ENCODE measurements around the gene CTIF.

DNA sequence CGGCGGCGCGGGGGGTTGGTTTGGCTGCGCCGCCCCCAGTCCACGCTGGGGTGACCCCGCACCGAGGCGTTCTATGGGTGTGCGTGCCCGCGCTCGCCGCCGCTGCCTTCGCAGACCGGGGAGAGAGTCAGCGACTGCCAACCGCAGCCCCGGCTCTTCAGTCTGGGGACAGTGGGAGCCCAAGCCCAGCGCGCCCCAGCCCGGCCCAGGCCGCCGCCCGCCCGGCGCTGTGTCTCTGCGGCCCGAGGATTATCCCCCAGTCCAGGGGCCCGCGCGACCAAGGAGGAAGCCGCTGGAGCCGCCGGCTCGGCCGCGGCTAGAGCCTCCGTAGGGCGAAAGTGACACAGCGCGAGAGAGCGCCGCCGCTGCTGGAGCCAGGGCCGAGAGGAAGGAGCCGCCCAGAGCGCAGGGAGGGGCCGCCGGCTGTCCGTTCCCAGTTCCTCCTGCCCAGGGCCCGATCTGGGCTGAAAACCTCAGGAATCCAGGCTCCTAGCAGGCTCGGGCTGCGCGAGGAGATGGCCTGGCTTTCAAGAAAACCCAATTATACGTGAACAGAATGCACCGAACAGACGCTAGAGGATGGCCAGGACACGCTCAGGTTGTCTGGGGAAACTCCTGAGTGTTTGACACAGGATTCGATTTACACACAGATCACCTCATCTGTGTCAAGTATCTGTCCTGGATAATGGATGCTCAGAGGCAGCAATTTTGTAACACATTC is 2.4 kb downstream of the CTIF start:
- TF ChIP-seq, protein P1, sequence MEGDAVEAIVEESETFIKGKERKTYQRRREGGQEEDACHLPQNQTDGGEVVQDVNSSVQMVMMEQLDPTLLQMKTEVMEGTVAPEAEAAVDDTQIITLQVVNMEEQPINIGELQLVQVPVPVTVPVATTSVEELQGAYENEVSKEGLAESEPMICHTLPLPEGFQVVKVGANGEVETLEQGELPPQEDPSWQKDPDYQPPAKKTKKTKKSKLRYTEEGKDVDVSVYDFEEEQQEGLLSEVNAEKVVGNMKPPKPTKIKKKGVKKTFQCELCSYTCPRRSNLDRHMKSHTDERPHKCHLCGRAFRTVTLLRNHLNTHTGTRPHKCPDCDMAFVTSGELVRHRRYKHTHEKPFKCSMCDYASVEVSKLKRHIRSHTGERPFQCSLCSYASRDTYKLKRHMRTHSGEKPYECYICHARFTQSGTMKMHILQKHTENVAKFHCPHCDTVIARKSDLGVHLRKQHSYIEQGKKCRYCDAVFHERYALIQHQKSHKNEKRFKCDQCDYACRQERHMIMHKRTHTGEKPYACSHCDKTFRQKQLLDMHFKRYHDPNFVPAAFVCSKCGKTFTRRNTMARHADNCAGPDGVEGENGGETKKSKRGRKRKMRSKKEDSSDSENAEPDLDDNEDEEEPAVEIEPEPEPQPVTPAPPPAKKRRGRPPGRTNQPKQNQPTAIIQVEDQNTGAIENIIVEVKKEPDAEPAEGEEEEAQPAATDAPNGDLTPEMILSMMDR (IDR thresholded peaks at IDR 0.05; ENCODE audit: low read depth, low read length) = peak; percentile 28; the same call in 1 of the 2 replicates
- no peak for TF ChIP-seq EZH2phosphoT487 (IDR thresholded peaks at IDR 0.05; ENCODE audit: low read depth)
